AG09309 (cell line): ENCODE results near the gene CD86.

Source experiments
- DNase-seq: peaks from one replicate; pipeline ENCODE4 v3.0.0-alpha.2; 2010; ENCODE audit warnings: low read depth
- H3K4me3 ChIP-seq: 2 replicates; pipeline ENCODE4 v1.5.1; 2011; ENCODE audit warnings: mild to moderate bottlenecking, low read depth, low read length, moderate library complexity; ENCODE audit not compliant: control insufficient read depth
- TF ChIP-seq, protein P1 (sequence below): IDR thresholded peaks from 2 replicates; pipeline ENCODE4 v1.5.1; 2011; ENCODE audit warnings: mild to moderate bottlenecking, low read depth, low read length, inconsistent platforms; ENCODE audit not compliant: insufficient read depth, control insufficient read depth; ENCODE audit errors: missing control alignments

CD86 gene

DNA sequence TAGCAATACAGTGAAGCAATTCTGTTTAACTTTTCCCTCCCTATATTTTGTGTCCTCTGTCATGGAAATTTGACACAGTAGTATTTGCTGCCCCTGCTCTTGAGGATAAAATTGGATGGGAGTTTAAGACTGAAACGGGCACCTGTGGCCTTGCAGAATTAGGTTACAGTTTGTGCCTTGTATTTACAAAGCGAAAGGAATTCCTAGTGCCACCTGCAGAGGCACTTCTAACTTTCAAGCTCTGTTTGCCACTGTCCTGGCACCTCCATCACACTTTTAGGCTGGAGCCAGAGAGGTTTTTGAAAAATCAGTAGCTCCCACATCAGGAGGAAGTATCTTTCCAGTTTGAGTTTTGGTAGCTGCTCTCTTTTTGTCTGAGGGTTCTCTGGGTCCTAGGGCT is 39.5 kb downstream of the CD86 start:
- DNase-seq, result no peak
- no peak overlapping the region for H3K4me3 ChIP-seq
- TF ChIP-seq, protein P1, sequence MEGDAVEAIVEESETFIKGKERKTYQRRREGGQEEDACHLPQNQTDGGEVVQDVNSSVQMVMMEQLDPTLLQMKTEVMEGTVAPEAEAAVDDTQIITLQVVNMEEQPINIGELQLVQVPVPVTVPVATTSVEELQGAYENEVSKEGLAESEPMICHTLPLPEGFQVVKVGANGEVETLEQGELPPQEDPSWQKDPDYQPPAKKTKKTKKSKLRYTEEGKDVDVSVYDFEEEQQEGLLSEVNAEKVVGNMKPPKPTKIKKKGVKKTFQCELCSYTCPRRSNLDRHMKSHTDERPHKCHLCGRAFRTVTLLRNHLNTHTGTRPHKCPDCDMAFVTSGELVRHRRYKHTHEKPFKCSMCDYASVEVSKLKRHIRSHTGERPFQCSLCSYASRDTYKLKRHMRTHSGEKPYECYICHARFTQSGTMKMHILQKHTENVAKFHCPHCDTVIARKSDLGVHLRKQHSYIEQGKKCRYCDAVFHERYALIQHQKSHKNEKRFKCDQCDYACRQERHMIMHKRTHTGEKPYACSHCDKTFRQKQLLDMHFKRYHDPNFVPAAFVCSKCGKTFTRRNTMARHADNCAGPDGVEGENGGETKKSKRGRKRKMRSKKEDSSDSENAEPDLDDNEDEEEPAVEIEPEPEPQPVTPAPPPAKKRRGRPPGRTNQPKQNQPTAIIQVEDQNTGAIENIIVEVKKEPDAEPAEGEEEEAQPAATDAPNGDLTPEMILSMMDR, result no peak

DNA sequence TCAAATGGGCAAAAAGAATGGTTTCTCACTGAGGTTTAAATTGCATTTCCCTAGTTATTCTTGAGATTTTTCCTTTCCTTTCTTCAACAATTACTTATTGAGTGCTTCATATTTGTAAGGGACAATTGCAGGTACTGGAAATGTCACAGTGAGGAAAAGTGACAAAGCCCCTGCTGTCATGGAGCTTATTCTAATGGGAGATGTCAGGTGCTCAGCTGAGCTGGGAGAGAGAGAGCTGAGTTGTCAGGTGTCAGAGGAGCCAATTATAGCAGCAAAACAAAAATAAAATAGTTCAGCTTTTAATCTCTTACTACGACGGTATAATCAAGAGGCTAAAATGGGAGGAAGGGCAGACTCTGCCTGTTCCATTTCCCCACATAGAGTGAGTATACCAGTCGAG is 42.0 kb downstream of the CD86 start:
- TF ChIP-seq, protein P1, result no peak
- H3K4me3 ChIP-seq, result no peak overlapping the region
- DNase-seq, result no peak

DNA sequence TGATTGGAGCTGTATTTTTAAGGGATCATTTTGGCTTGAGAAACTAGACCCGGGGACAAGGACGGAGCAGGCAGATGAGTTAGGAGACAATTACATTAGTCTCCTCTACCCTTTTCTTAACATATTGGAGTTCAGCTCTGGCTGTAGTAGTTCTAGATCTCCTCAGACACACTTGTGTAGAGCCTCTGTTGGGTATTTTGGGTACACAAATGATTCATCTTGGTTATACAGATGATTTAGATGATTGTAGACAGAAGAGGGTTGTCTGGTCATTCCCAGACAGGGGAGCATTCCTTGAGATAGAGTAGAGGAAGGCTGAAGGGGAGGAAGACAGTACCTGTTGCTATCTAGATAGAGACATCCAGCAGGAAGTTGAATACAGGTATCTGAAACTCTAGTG is 43.4 kb downstream of the CD86 start:
- TF ChIP-seq, protein P1, result no peak
- no peak overlapping the region for H3K4me3 ChIP-seq
- no peak for DNase-seq

DNA sequence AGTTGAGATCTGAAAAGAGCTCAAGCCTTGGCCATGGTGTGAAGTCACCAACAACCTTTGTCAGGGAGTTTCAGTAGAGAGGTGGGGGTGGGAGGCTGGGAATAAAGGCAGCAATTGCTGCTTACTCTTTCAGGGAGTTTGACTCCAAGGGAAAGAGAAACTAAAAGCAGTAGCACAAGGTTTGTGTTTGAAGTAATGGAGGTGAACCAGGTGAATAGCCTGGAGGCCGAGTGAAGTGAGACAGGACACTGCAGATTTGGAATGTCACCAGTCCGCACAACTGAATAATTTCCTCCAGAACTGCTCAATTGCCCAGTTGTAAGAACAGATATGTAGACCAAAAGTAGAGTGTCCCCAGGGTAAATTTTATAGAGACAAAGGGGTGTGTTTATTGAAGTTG is 44.1 kb downstream of the CD86 start:
- no peak overlapping the region for H3K4me3 ChIP-seq
- TF ChIP-seq, protein P1, result no peak
- no peak for DNase-seq

DNA sequence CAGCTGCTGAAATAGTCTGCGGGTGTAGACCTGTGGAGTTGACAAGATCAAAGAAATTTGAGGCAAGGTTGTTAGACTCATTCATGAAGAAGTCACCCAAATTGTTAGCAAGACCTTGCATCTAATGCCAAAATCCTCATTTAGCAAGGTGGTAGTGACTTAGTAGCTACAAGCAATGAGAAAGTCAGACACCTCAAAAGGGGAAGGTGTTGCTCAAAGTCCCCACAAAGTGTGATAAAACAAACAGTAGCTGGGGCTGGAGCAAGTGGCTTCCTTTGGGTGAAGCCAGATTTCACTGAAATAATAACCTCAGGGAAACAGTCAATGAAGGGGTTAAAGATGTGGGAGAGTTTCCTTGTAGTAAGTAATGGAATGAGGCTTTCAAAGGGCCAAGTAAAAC is 44.9 kb downstream of the CD86 start:
- TF ChIP-seq, protein P1, result no peak
- DNase-seq, result no peak
- no peak overlapping the region for H3K4me3 ChIP-seq

DNA sequence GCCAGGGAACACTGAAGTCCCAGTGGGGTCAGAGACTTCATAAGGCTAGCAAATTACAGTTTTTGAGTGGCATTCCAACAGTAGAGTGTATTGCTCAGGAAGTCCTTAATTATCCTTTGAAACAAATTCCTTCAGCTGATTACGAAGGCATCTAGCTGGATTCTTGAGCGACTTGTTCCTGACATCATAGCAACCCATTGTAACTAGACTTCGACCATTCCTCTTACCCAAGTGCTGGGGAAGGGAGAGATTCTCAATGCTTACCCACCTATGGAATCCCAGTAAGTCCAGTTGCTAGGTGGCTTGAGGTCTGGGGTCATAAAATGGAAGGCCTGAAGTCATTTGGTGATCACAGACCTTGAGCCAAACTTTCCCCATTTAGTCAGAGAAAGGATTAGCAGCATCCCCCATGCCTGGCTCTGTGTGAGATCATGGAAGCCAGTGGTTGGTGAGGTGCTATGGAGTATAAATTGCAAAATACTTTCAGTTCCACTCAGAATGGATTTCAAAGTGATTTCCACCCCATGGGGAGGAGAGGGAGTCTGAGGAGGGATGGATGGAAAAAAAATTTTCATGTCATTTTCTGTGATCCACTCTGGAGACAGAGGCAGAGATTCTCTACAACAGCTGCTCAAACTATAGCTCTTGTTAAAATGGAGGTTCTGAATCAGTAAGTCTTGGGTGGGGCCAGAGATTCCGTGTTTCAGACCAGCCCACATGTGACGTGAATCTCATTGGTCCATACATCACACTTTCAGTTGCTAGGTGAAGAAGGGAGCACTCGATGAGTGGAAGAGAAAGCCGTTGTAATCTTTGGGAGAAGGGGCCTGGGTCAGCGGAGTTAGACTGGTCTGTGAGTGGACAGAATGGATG is 45.7 kb downstream of the CD86 start:
- TF ChIP-seq, protein P1, result no peak
- no peak overlapping the region for H3K4me3 ChIP-seq
- DNase-seq, result no peak
